ENCODE results near the gene MGAT4A.
"Not testable (repeated sequence)": the region's sequence is repeated elsewhere in the genome, so short reads cannot be mapped to it uniquely, and the experiment has no call there.

Gene MGAT4A

GRCh38 chr2:98598781-98599428 is 132.0 kb downstream of the MGAT4A start:
- peak overlapping the region; percentile 37 for H3K27ac ChIP-seq (ENCODE audit: poor library complexity, severe bottlenecking)
- no peak for TF ChIP-seq CTCF (IDR thresholded peaks at IDR 0.05; ENCODE audit: poor library complexity, severe bottlenecking)
- H3K27me3 ChIP-seq (ENCODE audit: insufficient read depth, poor library complexity, severe bottlenecking), result no peaks in the 10 kb centered on the region
- H3K4me1 ChIP-seq (ENCODE audit: insufficient read depth, poor library complexity, severe bottlenecking), result peaks cover 8% of the 10 kb centered on the region
- ATAC-seq (ENCODE audit: low read depth) (peak; percentile 86), DNase-seq (ENCODE audit: low spot score) (no peak)
- no peak overlapping the region for H3K4me3 ChIP-seq (ENCODE audit: severe bottlenecking)
- peaks cover 67% of the 10 kb centered on the region for H3K36me3 ChIP-seq (ENCODE audit: low read depth)
- no peaks in the 10 kb centered on the region for H3K9me3 ChIP-seq (ENCODE audit: severe bottlenecking)

GRCh38 chr2:98594665-98595064 is 136.3 kb downstream of the MGAT4A start:
- DNase-seq (ENCODE audit: low spot score); H3K27ac ChIP-seq (ENCODE audit: poor library complexity, severe bottlenecking); H3K4me1 ChIP-seq (ENCODE audit: insufficient read depth, poor library complexity, severe bottlenecking); ATAC-seq (ENCODE audit: low read depth); H3K27me3 ChIP-seq (ENCODE audit: insufficient read depth, poor library complexity, severe bottlenecking); H3K9me3 ChIP-seq (ENCODE audit: severe bottlenecking); H3K4me3 ChIP-seq (ENCODE audit: severe bottlenecking): not testable (repeated sequence)
- H3K36me3 ChIP-seq (ENCODE audit: low read depth), result peaks cover 24% of the 10 kb centered on the region

GRCh38 chr2:98592565-98592964 is 138.4 kb downstream of the MGAT4A start:
- no peak for TF ChIP-seq CTCF (IDR thresholded peaks at IDR 0.05; ENCODE audit: poor library complexity, severe bottlenecking)
- Histone ChIP-seq H3K4me3 (ENCODE audit: severe bottlenecking) (no peak overlapping the region), H3K9me3 (ENCODE audit: severe bottlenecking) (no peaks in the 10 kb centered on the region), H3K27ac (ENCODE audit: poor library complexity, severe bottlenecking) (no peak overlapping the region), H3K36me3 (ENCODE audit: low read depth) (peaks cover 8% of the 10 kb centered on the region), H3K4me1 (ENCODE audit: insufficient read depth, poor library complexity, severe bottlenecking) (no peaks in the 10 kb centered on the region), H3K27me3 (ENCODE audit: insufficient read depth, poor library complexity, severe bottlenecking) (no peaks in the 10 kb centered on the region)
- ATAC-seq (ENCODE audit: low read depth) (no peak), DNase-seq (ENCODE audit: low spot score) (no peak)

- H3K9me3 ChIP-seq (ENCODE audit: severe bottlenecking), result no peaks in the 10 kb centered on the region
- no peaks in the 10 kb centered on the region for H3K27me3 ChIP-seq (ENCODE audit: insufficient read depth, poor library complexity, severe bottlenecking)
- no peak overlapping the region for H3K4me3 ChIP-seq (ENCODE audit: severe bottlenecking)
- DNase-seq (ENCODE audit: low spot score), result no peak
- H3K4me1 ChIP-seq (ENCODE audit: insufficient read depth, poor library complexity, severe bottlenecking), result no peaks in the 10 kb centered on the region
- no peak for TF ChIP-seq CTCF (IDR thresholded peaks at IDR 0.05; ENCODE audit: poor library complexity, severe bottlenecking)
- H3K27ac ChIP-seq (ENCODE audit: poor library complexity, severe bottlenecking), result no peak overlapping the region
- peaks cover 5% of the 10 kb centered on the region; the same call in 1 of the 2 replicates for H3K36me3 ChIP-seq (ENCODE audit: low read depth)
- ATAC-seq (ENCODE audit: low read depth), result no peak
These were observed 141.4 kb downstream of the MGAT4A start for GRCh38 chr2:98589489-98589888.

- H3K36me3 ChIP-seq (ENCODE audit: low read depth), result no peaks in the 10 kb centered on the region; the same call in 1 of the 2 replicates
- H3K9me3 ChIP-seq (ENCODE audit: severe bottlenecking), result no peaks in the 10 kb centered on the region
These were observed 142.0 kb downstream of the MGAT4A start for GRCh38 chr2:98588880-98589431.

More at GRCh38 chr2:98588880-98589431, 142.0 kb downstream of the MGAT4A start:
- H3K27ac ChIP-seq (ENCODE audit: poor library complexity, severe bottlenecking), result no peak overlapping the region
- H3K27me3 ChIP-seq (ENCODE audit: insufficient read depth, poor library complexity, severe bottlenecking), result no peaks in the 10 kb centered on the region
- ATAC-seq (ENCODE audit: low read depth) (no peak), DNase-seq (ENCODE audit: low spot score) (no peak)
- no peaks in the 10 kb centered on the region for H3K4me1 ChIP-seq (ENCODE audit: insufficient read depth, poor library complexity, severe bottlenecking)
- H3K4me3 ChIP-seq (ENCODE audit: severe bottlenecking), result no peak overlapping the region
- no peak for TF ChIP-seq CTCF (IDR thresholded peaks at IDR 0.05; ENCODE audit: poor library complexity, severe bottlenecking)

Measured in RWPE2 (cell line).